ES-I3 (cell line): ENCODE results near the gene KSR1.
"Not testable (repeated sequence)": the region's sequence is repeated elsewhere in the genome, so short reads cannot be mapped to it uniquely, and the experiment has no call there.

Source experiments
- H3K36me3 ChIP-seq: 2 replicates; pipeline ENCODE4 v1.6.1; 2013; ENCODE audit warnings: mild to moderate bottlenecking, low read length, control low read depth, moderate library complexity; ENCODE audit not compliant: insufficient read depth
- H3K4me1 ChIP-seq: 2 replicates; pipeline ENCODE4 v1.6.1; 2013; ENCODE audit warnings: mild to moderate bottlenecking, control low read depth, low read length; ENCODE audit not compliant: insufficient read depth
- H3K9ac ChIP-seq: 2 replicates; pipeline ENCODE4 v1.6.1; 2013; ENCODE audit warnings: low read depth, mild to moderate bottlenecking, low read length, moderate library complexity
- H3K9me3 ChIP-seq: 2 replicates; pipeline ENCODE4 v1.6.1; 2013; ENCODE audit warnings: mild to moderate bottlenecking, low read length, moderate library complexity; ENCODE audit not compliant: control insufficient read depth, insufficient read depth

KSR1 gene

DNA sequence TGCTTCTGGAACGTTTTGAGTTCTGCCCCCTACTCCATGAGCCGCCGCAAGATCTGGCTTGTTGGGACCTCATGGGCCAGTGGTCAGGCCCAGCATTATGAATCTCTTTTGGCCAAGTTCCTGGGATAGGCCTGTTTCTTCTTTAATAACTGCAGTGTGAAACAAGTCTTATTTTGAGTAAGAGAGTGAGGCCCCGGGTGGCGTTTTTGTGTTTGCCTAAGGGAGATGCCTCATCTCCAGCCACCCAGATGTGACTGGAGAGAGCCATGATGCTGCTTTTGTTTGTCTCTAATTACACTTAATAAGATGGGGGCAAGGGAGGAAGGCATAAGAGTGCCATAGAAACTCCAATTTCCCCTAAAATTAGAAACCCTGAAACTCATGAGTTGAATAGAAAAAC, 39.8 kb downstream of the KSR1 start:
- H3K9ac ChIP-seq = no peak overlapping the region
- H3K36me3 ChIP-seq = no peaks in the 10 kb centered on the region
- peaks cover 53% of the 10 kb centered on the region for H3K4me1 ChIP-seq
- H3K9me3 ChIP-seq = peaks cover 8% of the 10 kb centered on the region

DNA sequence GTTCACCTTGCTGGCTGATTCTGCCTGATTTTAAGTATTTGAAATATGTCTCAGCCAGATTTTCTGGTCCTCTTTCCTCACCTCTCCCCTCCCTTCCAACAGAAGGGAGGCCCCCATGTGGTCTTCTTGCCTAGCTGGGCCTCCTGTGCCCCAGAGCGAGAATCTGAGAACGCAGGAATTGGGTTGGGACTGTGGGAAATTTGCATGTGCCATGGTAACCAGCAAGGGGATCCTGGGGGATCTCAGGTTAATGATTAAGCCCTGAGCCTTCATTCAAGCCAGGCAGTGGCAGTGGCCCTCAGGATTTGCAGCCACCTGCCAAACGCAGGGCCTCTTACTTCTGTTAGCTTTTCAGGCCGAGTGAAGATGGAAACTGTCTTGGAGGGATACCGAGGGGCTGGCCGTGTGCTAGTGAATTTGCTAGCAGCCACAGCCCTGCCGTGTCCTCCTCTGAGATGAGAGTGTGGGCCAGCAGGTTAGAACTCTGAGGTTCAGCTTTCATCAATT, 40.2 kb downstream of the KSR1 start:
- Histone ChIP-seq H3K9me3 (peaks cover 9% of the 10 kb centered on the region), H3K4me1 (peaks cover 53% of the 10 kb centered on the region), H3K9ac (no peak overlapping the region), H3K36me3 (no peaks in the 10 kb centered on the region)

DNA sequence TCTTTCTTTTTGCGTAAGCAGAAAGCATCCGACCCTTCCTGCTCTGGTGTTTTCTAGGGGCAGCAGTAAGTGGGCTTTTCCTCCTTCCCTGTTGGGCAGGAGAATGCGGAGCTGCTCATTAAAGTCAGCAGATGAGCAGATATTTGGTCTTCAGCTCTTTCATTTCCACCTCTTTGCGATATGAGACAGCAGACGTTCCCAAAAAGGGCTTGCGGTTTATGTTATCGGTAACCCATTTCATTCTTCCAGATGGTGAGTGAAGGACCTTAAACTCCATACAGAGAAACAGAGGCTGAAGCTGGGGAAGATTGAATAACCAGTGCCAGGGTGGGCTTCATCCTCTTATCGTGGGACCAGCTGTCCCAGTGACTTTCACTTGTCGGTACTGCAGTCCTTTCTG, 40.7 kb downstream of the KSR1 start:
- Histone ChIP-seq H3K36me3 (no peaks in the 10 kb centered on the region), H3K9ac (no peak overlapping the region), H3K4me1 (peaks cover 49% of the 10 kb centered on the region), H3K9me3 (peaks cover 14% of the 10 kb centered on the region)

DNA sequence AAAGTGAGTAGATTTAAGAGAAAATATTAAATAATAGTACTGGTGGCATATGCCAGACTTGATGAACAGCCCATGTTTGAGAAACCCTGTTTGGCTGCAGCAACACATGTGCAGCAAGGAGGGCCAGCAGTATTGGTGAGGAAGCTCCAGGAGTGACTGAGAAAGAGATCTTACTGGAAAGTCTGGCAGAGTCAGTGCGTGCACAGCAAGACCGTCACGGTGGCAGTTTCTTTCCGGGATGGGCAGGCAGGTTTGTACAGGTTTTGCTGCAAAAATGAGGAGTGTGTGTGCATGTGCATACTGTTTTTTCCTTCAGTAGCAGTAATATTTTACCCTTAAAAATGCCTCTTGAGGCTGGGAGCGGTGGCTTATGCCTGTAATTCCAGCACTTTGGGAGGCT, 41.4 kb downstream of the KSR1 start:
- Histone ChIP-seq H3K36me3 (peaks cover 2% of the 10 kb centered on the region; the same call in 1 of the 2 replicates), H3K9me3 (peaks cover 20% of the 10 kb centered on the region), H3K4me1 (peaks cover 42% of the 10 kb centered on the region), H3K9ac (no peak overlapping the region)

DNA sequence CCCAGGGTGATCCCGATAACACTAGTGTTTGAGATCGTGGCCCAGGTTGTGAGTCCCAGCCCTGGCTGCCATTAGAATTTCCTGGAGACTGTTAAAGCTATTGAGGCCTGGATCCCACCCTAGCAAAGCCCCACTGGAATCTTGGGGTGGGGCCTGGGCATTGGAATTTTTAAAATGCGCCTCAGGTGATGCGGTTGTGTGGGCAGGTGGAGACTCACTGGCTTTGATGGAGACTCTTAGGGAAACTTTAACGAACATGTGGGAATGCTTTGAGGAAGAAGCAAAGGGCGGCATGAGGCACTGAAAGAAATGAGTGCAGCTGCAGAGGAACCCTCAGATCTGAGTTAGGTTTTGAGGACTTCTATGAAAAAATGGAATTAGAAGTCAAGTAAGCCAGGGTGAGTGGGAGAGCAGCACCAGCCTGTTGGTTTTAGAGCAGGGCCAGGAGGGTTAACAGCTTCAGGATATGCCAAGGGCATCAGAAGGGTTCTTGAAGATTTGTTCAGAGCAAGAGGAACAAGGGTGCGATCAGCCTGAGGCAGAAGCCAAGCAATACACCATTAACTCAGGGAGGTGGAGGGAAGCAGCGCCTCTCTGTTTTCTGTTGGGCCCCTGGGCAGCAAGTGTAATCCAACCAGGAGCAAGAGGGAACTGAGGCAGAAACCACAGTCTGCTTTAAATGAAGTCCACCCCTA, 42.5 kb downstream of the KSR1 start:
- Histone ChIP-seq H3K36me3 (peaks cover 2% of the 10 kb centered on the region; the same call in 1 of the 2 replicates), H3K4me1 (peaks cover 32% of the 10 kb centered on the region)

DNA sequence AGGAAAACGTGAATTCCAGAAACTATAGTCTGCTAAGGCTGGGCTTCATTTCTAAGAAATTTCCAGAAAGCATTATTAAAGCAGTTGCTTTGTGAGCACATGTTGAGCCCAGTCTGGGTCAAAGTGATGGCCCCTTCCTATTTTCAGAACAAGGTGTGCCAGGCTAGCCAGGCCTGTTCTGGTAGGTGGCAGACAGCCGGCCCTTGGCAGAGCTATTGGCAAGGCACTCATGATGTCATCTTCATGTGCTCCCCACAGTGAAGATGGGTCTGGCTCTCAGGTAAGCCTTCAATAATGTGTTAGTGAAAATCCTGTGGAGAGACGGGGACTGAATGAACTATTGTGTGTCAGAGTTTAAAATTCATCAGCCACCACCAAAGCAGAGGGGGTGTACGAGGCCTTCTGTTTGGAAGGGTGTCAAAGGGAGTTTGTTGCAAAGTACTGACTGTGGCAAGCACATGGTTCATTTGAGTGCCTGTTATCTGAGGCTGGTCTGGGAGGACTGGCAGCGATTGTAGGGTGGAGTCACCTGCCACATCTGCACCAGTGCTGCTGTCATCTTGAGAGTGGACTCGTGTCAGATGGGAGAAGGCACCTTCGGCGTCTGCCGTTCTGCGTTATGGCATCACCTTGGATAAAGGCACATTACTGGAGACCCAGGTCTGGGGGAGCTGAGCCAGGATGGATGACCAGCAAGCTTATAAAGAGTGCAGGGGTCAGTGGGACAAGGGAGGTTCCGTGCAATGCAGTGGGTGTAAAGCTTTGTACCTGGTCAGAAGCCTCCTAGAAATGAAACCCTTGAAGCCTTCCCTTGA, 43.4 kb downstream of the KSR1 start:
- Histone ChIP-seq H3K9ac (no peak overlapping the region), H3K9me3 (peaks cover 24% of the 10 kb centered on the region), H3K4me1 (peaks cover 23% of the 10 kb centered on the region), H3K36me3 (peaks cover 2% of the 10 kb centered on the region; the same call in 1 of the 2 replicates)

More for the DNA sequence above, 42.5 kb downstream of the KSR1 start:
- H3K9ac ChIP-seq = no peak overlapping the region
- H3K9me3 ChIP-seq = peaks cover 24% of the 10 kb centered on the region

DNA sequence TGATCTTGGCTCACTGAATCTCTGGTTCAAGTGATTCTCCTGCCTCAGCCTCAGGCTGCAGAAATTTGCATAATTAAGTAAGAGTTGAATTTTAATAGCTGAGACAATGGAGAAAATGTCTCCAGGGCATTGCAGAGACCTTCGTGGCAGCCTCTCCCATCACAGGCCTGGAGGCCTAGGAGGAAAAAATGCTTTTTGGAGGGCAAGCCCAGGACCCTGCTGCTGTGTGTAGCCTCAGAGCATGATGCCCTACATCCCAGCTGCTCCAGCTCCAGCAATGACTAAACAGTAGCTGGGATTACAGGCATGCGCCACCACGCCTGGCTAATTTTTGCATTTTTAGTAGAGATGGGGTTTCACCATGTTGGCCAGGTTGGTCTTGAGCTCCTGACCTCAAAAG, 45.1 kb downstream of the KSR1 start:
- H3K9ac ChIP-seq, H3K36me3 ChIP-seq: not testable (repeated sequence)
- Histone ChIP-seq H3K9me3 (peaks cover 24% of the 10 kb centered on the region), H3K4me1 (peaks cover 22% of the 10 kb centered on the region)

DNA sequence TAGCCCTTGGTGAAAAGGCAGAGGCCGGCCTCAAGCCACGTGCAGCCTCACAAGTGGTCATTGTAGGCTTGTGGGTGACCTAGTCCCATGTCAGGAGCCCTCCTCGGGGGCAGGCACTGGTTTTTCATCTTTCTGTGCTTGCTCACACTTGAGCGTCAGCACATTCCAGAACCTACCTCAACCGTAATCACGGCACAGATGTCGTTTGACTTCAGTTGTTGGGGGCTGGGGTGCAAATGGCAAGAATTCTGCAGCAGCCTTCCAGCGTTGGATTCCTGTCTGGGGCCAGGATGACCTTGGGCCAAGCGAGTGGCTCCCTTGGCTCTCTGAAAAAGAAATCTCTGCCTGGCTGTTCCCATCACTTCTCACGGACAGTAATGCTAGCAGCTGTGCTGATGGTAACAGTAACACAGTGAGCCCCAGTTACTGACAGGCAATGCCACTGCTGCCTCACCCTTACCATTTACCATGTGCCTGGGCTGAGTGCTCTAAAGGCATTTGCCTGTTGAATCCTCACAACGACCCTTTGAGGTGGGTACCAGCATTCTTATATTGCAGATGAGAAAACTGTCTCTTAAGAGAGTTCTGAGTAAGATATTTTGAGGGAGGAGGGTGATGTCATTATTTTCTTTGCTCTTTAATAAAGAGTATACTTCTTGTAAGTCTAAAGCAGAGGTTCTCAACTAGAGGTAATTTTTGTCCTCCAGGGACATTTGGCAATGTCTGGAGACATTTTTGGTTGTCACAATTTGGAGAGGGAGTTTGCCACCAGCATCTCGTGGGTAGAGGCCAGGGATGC, 46.5 kb downstream of the KSR1 start:
- H3K9ac ChIP-seq = no peak overlapping the region
- H3K4me1 ChIP-seq = peaks cover 21% of the 10 kb centered on the region
- peaks cover 2% of the 10 kb centered on the region; the same call in 1 of the 2 replicates for H3K36me3 ChIP-seq
- H3K9me3 ChIP-seq = peaks cover 24% of the 10 kb centered on the region

DNA sequence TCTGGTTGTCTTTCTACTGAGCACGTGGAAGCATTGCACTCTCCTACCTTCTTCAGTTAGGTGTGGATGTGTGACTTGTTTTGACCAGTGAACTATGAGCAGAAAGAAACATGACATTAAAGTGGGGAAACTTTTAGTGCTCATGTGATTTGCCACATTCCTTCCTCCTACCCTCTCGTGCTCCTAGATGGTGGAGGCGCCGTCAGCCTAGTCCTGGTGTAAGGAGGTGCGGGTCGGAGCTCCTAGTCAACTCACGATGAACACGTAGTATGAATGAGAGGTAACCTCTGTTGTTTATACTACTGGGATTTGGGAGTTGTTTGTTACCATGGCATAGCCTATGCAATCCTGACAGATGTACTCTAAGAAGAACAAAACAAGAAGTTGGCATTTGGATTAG, 47.4 kb downstream of the KSR1 start:
- H3K4me1 ChIP-seq = peaks cover 21% of the 10 kb centered on the region
- H3K9me3 ChIP-seq = peaks cover 24% of the 10 kb centered on the region
- H3K9ac ChIP-seq = no peak overlapping the region
- peaks cover 2% of the 10 kb centered on the region; the same call in 1 of the 2 replicates for H3K36me3 ChIP-seq

DNA sequence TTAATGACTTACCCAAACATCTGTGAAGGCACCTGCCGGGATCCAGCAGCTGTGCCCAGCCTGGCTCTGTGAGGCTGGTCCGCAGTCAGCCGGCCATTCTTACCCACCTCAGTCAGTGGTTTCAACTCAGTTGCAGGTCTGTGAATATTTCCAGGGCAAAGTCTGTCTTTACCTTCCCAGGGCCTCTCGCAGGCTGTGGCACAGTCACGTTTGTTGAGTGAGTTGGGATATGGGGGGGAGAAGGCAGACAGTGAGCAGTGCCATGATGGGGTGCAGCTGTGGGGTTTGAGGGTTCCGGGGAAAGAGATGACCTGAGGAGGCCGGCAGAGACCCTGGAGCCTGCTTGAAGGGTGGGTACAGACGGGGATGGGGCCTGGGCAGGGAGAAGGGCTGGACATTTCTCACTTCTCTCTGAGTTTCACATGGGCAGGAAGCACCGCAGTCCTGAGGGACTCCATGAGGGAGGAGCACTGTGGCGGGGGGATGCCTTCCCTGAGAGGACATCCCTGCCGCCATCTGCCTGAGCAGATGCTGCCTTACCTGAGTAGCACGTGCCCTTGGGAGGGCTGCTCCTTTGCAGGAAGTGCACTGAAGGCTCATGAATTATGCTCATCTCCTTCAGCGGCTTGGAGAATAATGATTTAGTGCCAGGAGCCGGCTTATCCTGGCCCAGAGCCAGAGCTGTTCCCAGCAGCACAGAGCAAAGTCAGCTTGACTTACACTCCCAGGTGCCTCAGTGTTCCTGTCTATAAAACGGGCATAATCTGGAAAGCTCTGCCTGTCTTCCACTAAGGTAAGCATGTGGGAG, 48.1 kb downstream of the KSR1 start:
- no peak overlapping the region for H3K9ac ChIP-seq

DNA sequence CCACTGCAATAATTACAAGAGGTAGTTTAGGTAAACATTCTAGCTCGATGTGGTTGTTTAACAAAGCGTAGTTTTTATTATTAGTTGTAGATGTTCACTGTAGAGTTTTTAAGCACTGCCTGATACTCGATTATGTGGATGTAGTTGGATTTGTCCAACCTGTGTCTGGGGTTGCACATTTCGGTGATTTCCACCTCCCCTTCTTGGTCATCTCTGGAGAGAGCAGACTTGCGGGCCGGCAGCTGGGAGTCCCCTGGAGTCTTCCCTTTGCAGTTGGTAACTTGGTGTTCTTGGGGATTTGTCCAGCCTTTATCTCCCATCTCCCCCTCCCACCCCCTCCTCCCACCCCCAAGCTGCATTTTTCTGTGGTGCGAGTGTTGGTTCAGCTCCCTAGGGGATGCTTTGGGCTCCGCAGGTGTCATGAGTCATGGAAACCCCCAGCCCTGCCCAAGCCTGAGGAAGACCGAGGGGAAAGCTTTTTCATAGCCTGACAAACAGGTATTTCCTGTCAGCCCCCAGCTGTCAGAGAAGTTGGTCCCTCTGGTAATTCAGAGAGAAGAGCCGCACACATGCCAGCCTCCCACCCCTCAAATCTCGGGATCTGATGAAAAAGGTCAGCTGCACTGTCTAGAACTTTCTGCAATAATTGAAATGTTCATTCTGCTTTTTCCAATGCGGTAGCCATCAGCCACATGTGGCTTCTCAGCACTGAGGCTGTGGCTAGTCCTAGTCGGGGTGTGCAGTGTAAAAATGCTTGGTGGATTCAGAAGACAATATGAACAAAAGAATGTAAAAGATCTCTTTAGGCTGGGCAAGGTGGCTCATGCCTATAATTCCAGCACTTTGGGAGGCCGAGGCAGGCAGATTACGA, 50.3 kb downstream of the KSR1 start:
- Histone ChIP-seq H3K4me1 (peaks cover 21% of the 10 kb centered on the region), H3K36me3 (peaks cover 2% of the 10 kb centered on the region; the same call in 1 of the 2 replicates), H3K9ac (no peak overlapping the region), H3K9me3 (peaks cover 15% of the 10 kb centered on the region)

More for the DNA sequence above, 48.1 kb downstream of the KSR1 start:
- H3K9me3 ChIP-seq = peaks cover 24% of the 10 kb centered on the region
- peaks cover 2% of the 10 kb centered on the region; the same call in 1 of the 2 replicates for H3K36me3 ChIP-seq
- H3K4me1 ChIP-seq = peaks cover 21% of the 10 kb centered on the region

DNA sequence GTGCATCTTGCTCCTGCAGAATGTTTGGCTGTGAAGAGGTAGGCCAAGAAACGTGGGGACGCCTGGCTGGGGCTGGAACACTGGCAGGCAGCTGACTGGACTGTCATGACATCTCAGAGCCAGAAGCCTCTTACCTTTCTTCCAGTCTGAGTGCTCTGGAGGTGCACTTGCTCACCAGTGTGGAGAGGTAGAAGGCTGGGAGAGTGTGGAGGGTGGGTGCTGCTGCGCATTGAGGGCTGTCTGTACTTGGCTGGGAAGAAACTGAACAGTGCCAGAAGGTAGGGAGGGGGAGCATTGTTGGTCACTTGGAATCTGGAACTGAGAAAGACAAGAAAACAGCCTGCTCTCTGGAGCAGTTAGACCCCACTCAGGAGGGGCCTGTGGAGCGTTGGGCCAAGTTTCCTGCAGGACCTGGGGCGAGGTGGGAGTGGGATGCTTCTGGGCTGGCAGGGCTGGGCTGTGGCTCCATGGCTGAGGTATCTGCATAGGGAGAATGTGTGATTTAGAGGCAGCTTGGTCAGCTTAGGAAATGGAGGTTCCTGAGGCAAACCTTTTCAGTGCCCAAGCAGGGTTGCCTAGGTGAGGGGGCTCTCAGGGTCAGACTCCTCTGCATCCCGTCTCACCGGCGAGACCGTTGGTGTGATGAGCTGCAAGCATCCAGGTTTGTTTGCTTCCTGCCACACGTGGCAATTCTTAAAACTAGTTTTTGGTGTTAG, 55.1 kb downstream of the KSR1 start:
- no peak overlapping the region for H3K9ac ChIP-seq
- H3K4me1 ChIP-seq = peaks cover 34% of the 10 kb centered on the region
- no peaks in the 10 kb centered on the region for H3K9me3 ChIP-seq
- no peaks in the 10 kb centered on the region for H3K36me3 ChIP-seq
